ENCODE measurements around the gene TNFRSF18. TPM values are rescaled to one million over a fixed set of nuclear protein-coding genes. Genes with fewer than 3 reads are reported as not detected.
A peak's percentile ranks its signal among the peaks of the same experiment; 100 is the strongest.

The TNFRSF18 gene
- total RNA-seq (2013; cell fraction: nucleolus; rRNA removed) = 10.6 and 12.0 TPM in 2 replicates
- total RNA-seq (2014; rRNA removed) (4.6 and 4.8 TPM in 2 replicates), total RNA-seq (2014; rRNA removed; fragmentation: Illumina TruSeq; extraction: Trizol) (0.37 and 0.72 TPM in 2 replicates), total RNA-seq (2021) (6.1 and 6.3 TPM in 2 replicates), polyA plus RNA-seq (2011; rRNA removed) (2.0 and 4.5 TPM in 2 replicates), polyA plus RNA-seq (2014; fragmentation: Illumina TruSeq; extraction: Trizol) (0.53 TPM in 1 of 2 replicates, not detected in the other), polyA plus RNA-seq (2014; fragmentation: Nextera tagmentation; extraction: Ambion mirVana) (under 1 TPM in 1 of 2 experiments, not detected in 1; 0.18 TPM), polyA plus RNA-seq (2014; rRNA removed) (7.0 and 7.5 TPM in 2 replicates), polyA plus RNA-seq (2016; fragmentation: Nextera tagmentation; extraction: Ambion mirVana) (1 to 10 TPM; 1.3 to 1.5 TPM), polyA minus RNA-seq (2011; rRNA and poly(A)+ RNA removed) (1.2 and 5.0 TPM in 2 replicates), Bru-seq, nascent RNA (percentile 49 among the genes with signal in this experiment), BruChase-seq, experiment 1, labeled RNA remaining after a 6-hour chase (percentile 64 among the genes with signal in this experiment), BruChase-seq, experiment 2, labeled RNA remaining after a 2-hour chase (percentile 53 among the genes with signal in this experiment)
- 1.9 TPM for polyA plus RNA-seq (2011; ENCODE audit: low read depth)
- 8.1 and 12.6 TPM in 2 replicates for polyA plus RNA-seq (2011; cell fraction: cytosol; rRNA removed)
- polyA plus RNA-seq (2011; cell fraction: nucleus; rRNA removed) = 21.6 and 27.6 TPM in 2 replicates
- polyA plus RNA-seq (2012) = 5.4 and 5.5 TPM in 2 replicates
- polyA minus RNA-seq (2011; cell fraction: cytosol; rRNA and poly(A)+ RNA removed) = 1.4 and 4.8 TPM in 2 replicates
- 1.7 and 2.2 TPM in 2 replicates for polyA minus RNA-seq (2011; cell fraction: nucleus; rRNA and poly(A)+ RNA removed)
- long read RNA-seq, experiment 1, transcript TNFRSF18-203 (5 exons, 1,179 nt) = major isoform, 13 of 16 reads
- long read RNA-seq, experiment 1, partial matches to known transcripts = 0 of 16 reads
- long read RNA-seq, experiment 1, other reads (novel, unspliced or antisense) = 3 of 16 reads
- long read RNA-seq, experiment 2, transcript TNFRSF18-203 (5 exons, 1,179 nt) = major isoform, 6 of 9 reads
- long read RNA-seq, experiment 2, partial matches to known transcripts = 1 of 9 reads
- long read RNA-seq, experiment 2, other reads (novel, unspliced or antisense) = 1 of 9 reads

- ChIA-PET POLR2A (interaction anchor here (0.8 to 1.0 kb wide), 3 partner anchors 13 to 44 kb away, joined by 3 read pairs; no protein-coding TSS in a partner anchor), RAD21 (ENCODE audit: unreplicated experiment) (interaction anchor here (1.0 to 2.1 kb wide), 8 partner anchors 24 to 86 kb away, joined by 3 to 10 read pairs (median 6); no protein-coding TSS in a partner anchor), SMC1A (ENCODE audit: uncharacterized antibody, unreplicated experiment) (interaction anchor here (0.8 to 1.8 kb wide), 4 partner anchors 25 to 84 kb away, joined by 3 to 8 read pairs (median 4); no protein-coding TSS in a partner anchor), CTCF (interaction anchor here (2.0 to 2.2 kb wide), 2 partner anchors 84 to 85 kb away, joined by 14 to 25 read pairs; no protein-coding TSS in a partner anchor)
- Histone ChIP-seq H3K4me3 (no peak within 1 kb of the TSS), H3K36me3 (ENCODE audit: control insufficient read depth in 2 of 2, insufficient read depth in 2 of 2, low read length in 1 of 2) (no peaks in the 10 kb centered on the region), H3K9ac (ENCODE audit: control insufficient read depth, insufficient read depth, low read length) (no peak within 1 kb of the TSS; the same call in 1 of the 2 replicates), H2AFZ (ENCODE audit: control insufficient read depth, low read depth, low read length) (peak within 1 kb of the TSS; percentile 15), H3K27ac (ENCODE audit: control insufficient read depth, insufficient read depth) (no peak within 1 kb of the TSS), H3K27me3 (replicated peaks in 1 of 2; ENCODE audit: control insufficient read depth in 2 of 2, insufficient read depth in 2 of 2, low read length in 1 of 2) (peaks cover 0 to 8% of the 10 kb centered on the region in 2 experiments; a peak in 1 of 4 replicates), H3K79me2 (ENCODE audit: control insufficient read depth, insufficient read depth, low read length) (no peaks in the 10 kb centered on the region), H3K4me2 (ENCODE audit: control insufficient read depth, insufficient read depth) (peak within 1 kb of the TSS; percentile 89), H4K20me1 (ENCODE audit: control insufficient read depth, insufficient read depth) (no peaks in the 10 kb centered on the region), H3K4me1 (ENCODE audit: control insufficient read depth, insufficient read depth, low read length) (peaks cover 28% of the 10 kb centered on the region), H3K9me3 (replicated peaks; ENCODE audit: control insufficient read depth, insufficient read depth, low read length) (no peaks in the 10 kb centered on the region)
- ATAC-seq (peak; percentile 58), FAIRE-seq (no peak), DNase-seq (ENCODE audit: low read depth, low spot score) (no peak)
- WGBS (ENCODE audit: insufficient coverage, insufficient replicate concordance, low lambda C conversion rate, missing lambda C conversion rate) = under 1% methylated on average over 48 of the region's 49 CpGs
- no TSS peak for BruUV-seq (replicated peaks)
- intact Hi-C loops (cut with micrococcal nuclease; ENCODE audit: unreplicated experiment) (no loop called here), in situ Hi-C loops (cut with MboI) (no loop called here)
- TF ChIP-seq FOXK2 (IDR thresholded peaks at IDR 0.05) (no peak), MTA2 (IDR thresholded peaks at IDR 0.05; ENCODE audit: low read depth) (peak; percentile 51), MLLT1 (IDR thresholded peaks at IDR 0.05) (0 out of 2 replicates have a peak, but pooled peaks have one; percentile 34), RUNX3 (IDR thresholded peaks at IDR 0.05; ENCODE audit: low read length) (peak; percentile 69), CHD4 (IDR thresholded peaks at IDR 0.05) (no peak), NR2F1 (conservative IDR thresholded peaks at IDR 0.05) (peak; percentile 78), CEBPB (IDR thresholded peaks at IDR 0.05; ENCODE audit: borderline replicate concordance in 1 of 2, low read depth in 2 of 2, low read length in 2 of 2) (no peak), ZNF687 (IDR thresholded peaks at IDR 0.05) (peak; percentile 25; the same call in 1 of the 2 replicates), MEF2B (IDR thresholded peaks at IDR 0.05; ENCODE audit: partially characterized antibody, poor library complexity, severe bottlenecking) (peak; percentile 80), IKZF1 (conservative IDR thresholded peaks at IDR 0.05) (0 out of 2 replicates have a peak, but pooled peaks have one; percentile 16), ZBED1 (IDR thresholded peaks at IDR 0.05; ENCODE audit: borderline replicate concordance) (no peak), BHLHE40 (IDR thresholded peaks at IDR 0.05; ENCODE audit: borderline replicate concordance in 1 of 2, low read depth in 2 of 2, low read length in 1 of 2) (peak; percentile 18 to 42; a peak in 1 of 4 replicates), ASH2L (IDR thresholded peaks at IDR 0.05; ENCODE audit: borderline replicate concordance, low read depth) (no peak), JUND (IDR thresholded peaks at IDR 0.05; ENCODE audit: low read depth, low read length) (no peak)
These were observed at the start of gene TNFRSF18 for GRCh38 chr1:1206376-1206965. Gene TNFRSF18, minus strand, starts transcription at chr1:1206592. Its CDS starts 21 bp downstream, at chr1:1206571.
